ENCODE data around the gene C2orf69. TPM values are rescaled to one million over a fixed set of nuclear protein-coding genes. Genes with fewer than 3 reads are reported as not detected.

C2orf69 gene
- total RNA-seq, 1 experiment from 2014 or later: 21.6 TPM

GRCh38 chr2:199943373-199943772 is 32.3 kb downstream of the C2orf69 start:
- Histone ChIP-seq H3K9me3 (ENCODE audit: control insufficient read depth in 1 of 2, insufficient read depth in 1 of 2, low read depth in 1 of 2, low read length in 2 of 2) (no peaks in the 10 kb centered on the region), H4K20me1 (ENCODE audit: insufficient read depth) (no peaks in the 10 kb centered on the region), H3K27me3 (ENCODE audit: insufficient read depth, low read length) (no peaks in the 10 kb centered on the region), H3K4me3 (replicated peaks in 1 of 2; ENCODE audit: low read depth in 1 of 2, low read length in 2 of 2) (no peak overlapping the region), H3K79me2 (ENCODE audit: insufficient read depth, low read length) (peaks cover 36% of the 10 kb centered on the region), H3K36me3 (ENCODE audit: control insufficient read depth in 1 of 2, insufficient read depth in 2 of 2, low read length in 2 of 2) (peaks cover 25 to 38% of the 10 kb centered on the region in 2 experiments; a peak in 3 of 4 replicates), H3K4me2 (ENCODE audit: low read length) (no peak overlapping the region), H3K4me1 (ENCODE audit: control insufficient read depth in 1 of 2, insufficient read depth in 2 of 2, low read length in 2 of 2) (no peaks in the 10 kb centered on the region), H3K27ac (ENCODE audit: low read depth, low read length) (no peak overlapping the region), H2AFZ (ENCODE audit: low read depth, low read length, poor library complexity, severe bottlenecking) (no peak overlapping the region), H3K9me2 (ENCODE audit: insufficient read depth) (no peaks in the 10 kb centered on the region), H3K9ac (ENCODE audit: low read length) (no peak overlapping the region)
- intact Hi-C loops (cut with micrococcal nuclease): loop anchor here (5.0 to 10.0 kb wide), 2 partner anchors 86 to 1629 kb away; no protein-coding TSS in a partner anchor
- TF ChIP-seq SP1 (IDR thresholded peaks at IDR 0.05; ENCODE audit: low read depth) (no peak), EZH2phosphoT487 (IDR thresholded peaks at IDR 0.05; ENCODE audit: borderline replicate concordance) (no peak), REST (IDR thresholded peaks at IDR 0.05; ENCODE audit: low read depth) (no peak)
- ChIA-PET CTCF (interaction anchor here (1.1 kb wide), 1 partner anchor 239 kb away, joined by 3 read pairs; no protein-coding TSS in a partner anchor), POLR2A (no interaction called here), RAD21 (ENCODE audit: low non-redundant PET in 1 of 2, low total read pairs in 2 of 2, uncharacterized antibody in 2 of 2, unreplicated experiment in 2 of 2) (no interaction called here)
- no TSS peak for BruUV-seq (replicated peaks)
- DNase-seq (ENCODE audit: low read depth, low spot score) (no peak), ATAC-seq (no peak)

- ChIA-PET CTCF (interaction anchor here (1.3 kb wide), 1 partner anchor 242 kb away, joined by 3 read pairs; no protein-coding TSS in a partner anchor), POLR2A (no interaction called here), RAD21 (ENCODE audit: low non-redundant PET in 1 of 2, low total read pairs in 2 of 2, uncharacterized antibody in 2 of 2, unreplicated experiment in 2 of 2) (no interaction called here)
- intact Hi-C loops (cut with micrococcal nuclease): loop anchor here (10.0 kb wide), 1 partner anchor 1631 kb away; no protein-coding TSS in a partner anchor
- DNase-seq (ENCODE audit: low read depth, low spot score) (no peak), ATAC-seq (no peak)
- H3K27ac ChIP-seq (ENCODE audit: low read depth, low read length): no peak overlapping the region
- no peaks in the 10 kb centered on the region for H3K27me3 ChIP-seq (ENCODE audit: insufficient read depth, low read length)
- peaks cover 20 to 32% of the 10 kb centered on the region in 2 experiments; a peak in 3 of 4 replicates for H3K36me3 ChIP-seq (ENCODE audit: control insufficient read depth in 1 of 2, insufficient read depth in 2 of 2, low read length in 2 of 2)
- H3K9me3 ChIP-seq (ENCODE audit: control insufficient read depth in 1 of 2, insufficient read depth in 1 of 2, low read depth in 1 of 2, low read length in 2 of 2): no peaks in the 10 kb centered on the region
- no peak overlapping the region for H3K4me2 ChIP-seq (ENCODE audit: low read length)
- H3K4me1 ChIP-seq (ENCODE audit: control insufficient read depth in 1 of 2, insufficient read depth in 2 of 2, low read length in 2 of 2): no peaks in the 10 kb centered on the region
- peaks cover 51% of the 10 kb centered on the region for H3K79me2 ChIP-seq (ENCODE audit: insufficient read depth, low read length)
- no peak overlapping the region for H3K9ac ChIP-seq (ENCODE audit: low read length)
- H3K9me2 ChIP-seq (ENCODE audit: insufficient read depth): no peaks in the 10 kb centered on the region
- H3K4me3 ChIP-seq (replicated peaks in 1 of 2; ENCODE audit: low read depth in 1 of 2, low read length in 2 of 2): no peak overlapping the region
- no TSS peak for BruUV-seq (replicated peaks)
- H2AFZ ChIP-seq (ENCODE audit: low read depth, low read length, poor library complexity, severe bottlenecking): no peak overlapping the region
- H4K20me1 ChIP-seq (ENCODE audit: insufficient read depth): no peaks in the 10 kb centered on the region
- TF ChIP-seq EZH2phosphoT487 (IDR thresholded peaks at IDR 0.05; ENCODE audit: borderline replicate concordance): no peak
- TF ChIP-seq SRF (IDR thresholded peaks at IDR 0.05; ENCODE audit: low read depth): no peak
- TF ChIP-seq ZNF274 (IDR thresholded peaks at IDR 0.05; ENCODE audit: low read depth, low read length): no peak
- TF ChIP-seq EZH2 (IDR thresholded peaks at IDR 0.05): no peak
- TF ChIP-seq REST (IDR thresholded peaks at IDR 0.05; ENCODE audit: low read depth): no peak
- TF ChIP-seq POLR2AphosphoS5 (IDR thresholded peaks at IDR 0.05; ENCODE audit: low read depth, low read length): no peak
- no peak for TF ChIP-seq FOSL1 (IDR thresholded peaks at IDR 0.05; ENCODE audit: low read depth)
- no peak for TF ChIP-seq JUND (IDR thresholded peaks at IDR 0.05)
- TF ChIP-seq CBX3 (IDR thresholded peaks at IDR 0.05; ENCODE audit: low read depth): no peak
- TF ChIP-seq POLR2A (IDR thresholded peaks at IDR 0.05; ENCODE audit: borderline replicate concordance, extremely low read depth, insufficient read depth, insufficient read length): no peak
Measured at GRCh38 chr2:199946196-199946595, 35.1 kb downstream of the C2orf69 start.

All from HCT116 (cell line).